Activated effector memory CD4-positive, alpha-beta T cell treated with anti-CD3 and anti-CD28 coated beads, Interleukin-2, amount 50 U/mL, for 16 hours (primary cell): ENCODE data around the gene GLG1.
"Not testable (repeated sequence)": the region's sequence is repeated elsewhere in the genome, so short reads cannot be mapped to it uniquely, and the experiment has no call there.

ENCODE experiments used
- DNase-seq: peaks from one replicate; pipeline ENCODE4 v3.0.0-alpha.2; 2020

Gene GLG1

GRCh38 chr16:74431516-74431915, 175.4 kb downstream of the GLG1 start:
- DNase-seq, result no peak

GRCh38 chr16:74430036-74430712, 176.7 kb downstream of the GLG1 start:
- peak; percentile 84 for DNase-seq

- not testable (repeated sequence) for DNase-seq
These were observed 178.4 kb downstream of the GLG1 start for GRCh38 chr16:74428493-74428892.

GRCh38 chr16:74425751-74426150, 181.2 kb downstream of the GLG1 start:
- not testable (repeated sequence) for DNase-seq

- DNase-seq, result not testable (repeated sequence)
These were observed 183.2 kb downstream of the GLG1 start for GRCh38 chr16:74423721-74424120.

- DNase-seq, result not testable (repeated sequence)
These were observed 184.8 kb downstream of the GLG1 start for GRCh38 chr16:74422086-74422485.

GRCh38 chr16:74421482-74421785, 185.5 kb downstream of the GLG1 start:
- DNase-seq, result not testable (repeated sequence)

- DNase-seq, result not testable (repeated sequence)
These were observed 186.1 kb downstream of the GLG1 start, which contains the start of gene CLEC18B for GRCh38 chr16:74420612-74421481. CLEC18B (minus strand) TSS chr16:74421478; CDS start chr16:74421270, 208 bp downstream.

- DNase-seq, result not testable (repeated sequence)
These were observed 187.1 kb downstream of the GLG1 start for GRCh38 chr16:74419811-74420210.

GRCh38 chr16:74417897-74418296, 189.0 kb downstream of the GLG1 start:
- not testable (repeated sequence) for DNase-seq

GRCh38 chr16:74413920-74414319, 193.0 kb downstream of the GLG1 start:
- not testable (repeated sequence) for DNase-seq

GRCh38 chr16:74413485-74413884, 193.4 kb downstream of the GLG1 start:
- DNase-seq, result not testable (repeated sequence)

- not testable (repeated sequence) for DNase-seq
These were observed 194.0 kb downstream of the GLG1 start for GRCh38 chr16:74412775-74413390.

GRCh38 chr16:74412138-74412774, 194.7 kb downstream of the GLG1 start:
- DNase-seq, result not testable (repeated sequence)

- DNase-seq, result not testable (repeated sequence)
These were observed 195.9 kb downstream of the GLG1 start for GRCh38 chr16:74410981-74411380.

- DNase-seq, result not testable (repeated sequence)
These were observed 196.6 kb downstream of the GLG1 start for GRCh38 chr16:74410057-74410957.

GRCh38 chr16:74409185-74409981, 197.5 kb downstream of the GLG1 start:
- DNase-seq, result not testable (repeated sequence)

GRCh38 chr16:74407362-74407705, 199.6 kb downstream of the GLG1 start:
- DNase-seq, result not testable (repeated sequence)

- not testable (repeated sequence) for DNase-seq
These were observed 200.1 kb downstream of the GLG1 start for GRCh38 chr16:74406600-74407361.
